HG02763 (cell line): ENCODE results near the gene C16orf87.
A peak's percentile ranks its signal among the peaks of the same experiment; 100 is the strongest.
"Not testable (repeated sequence)": the region's sequence is repeated elsewhere in the genome, so short reads cannot be mapped to it uniquely, and the experiment has no call there.

Source experiments
- ATAC-seq: cut with Tn5 transposase; IDR thresholded peaks from one replicate; pipeline ENCODE4 v1.9.1; 2021; ENCODE audit warnings: mild to moderate bottlenecking, moderate library complexity; ENCODE audit not compliant: unreplicated experiment

The C16orf87 gene

DNA sequence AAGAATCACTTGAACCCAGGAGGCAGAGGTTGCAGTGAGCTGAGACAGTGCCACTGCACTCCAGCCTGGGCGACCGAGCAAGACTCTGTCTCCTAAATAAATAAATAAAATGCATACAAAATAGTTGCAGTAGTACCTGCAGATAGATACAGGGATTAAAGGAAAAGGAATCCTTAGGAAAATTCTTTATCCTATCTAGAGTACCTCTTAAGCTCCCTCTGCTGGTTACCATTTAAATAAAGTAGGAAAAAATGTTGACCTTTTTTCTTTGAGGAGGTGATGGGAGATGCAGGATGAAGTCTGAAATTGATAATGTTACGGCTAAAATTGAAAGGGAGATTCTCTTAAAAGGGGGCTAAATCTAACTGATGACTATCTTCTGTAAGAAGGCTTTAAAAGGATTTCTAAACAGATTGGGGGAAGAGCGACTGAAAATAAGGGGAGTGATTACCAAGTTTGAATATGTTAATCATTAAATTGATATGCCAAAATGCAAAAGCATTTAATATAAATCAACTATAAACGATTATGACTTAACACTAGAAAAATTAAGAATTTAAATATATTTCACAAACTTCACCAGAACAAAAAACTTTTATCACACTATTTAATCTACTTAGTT is 29.4 kb downstream of the C16orf87 start:
- no peak for ATAC-seq

DNA sequence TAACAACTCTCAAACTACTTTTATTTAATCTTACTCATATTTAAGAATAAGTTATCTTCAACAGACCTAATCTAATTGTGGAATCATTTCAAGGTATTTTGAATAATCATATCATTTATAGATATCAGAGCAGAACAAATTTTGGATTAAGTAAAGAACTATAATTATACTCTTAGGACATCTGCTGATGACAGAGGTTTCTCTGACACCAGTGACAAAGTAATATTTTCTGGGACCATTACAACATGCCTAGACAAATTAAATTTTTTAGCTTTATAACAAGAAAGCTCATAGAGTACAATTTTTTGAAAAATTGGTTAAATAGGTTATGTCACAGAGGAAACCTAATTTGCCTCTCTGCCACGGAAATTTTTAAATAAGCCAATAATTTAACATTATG is 30.5 kb downstream of the C16orf87 start:
- ATAC-seq, result no peak

- no peak for ATAC-seq
Measured at GRCh38 chr16:46797501-46797900, 33.5 kb downstream of the C16orf87 start.

DNA sequence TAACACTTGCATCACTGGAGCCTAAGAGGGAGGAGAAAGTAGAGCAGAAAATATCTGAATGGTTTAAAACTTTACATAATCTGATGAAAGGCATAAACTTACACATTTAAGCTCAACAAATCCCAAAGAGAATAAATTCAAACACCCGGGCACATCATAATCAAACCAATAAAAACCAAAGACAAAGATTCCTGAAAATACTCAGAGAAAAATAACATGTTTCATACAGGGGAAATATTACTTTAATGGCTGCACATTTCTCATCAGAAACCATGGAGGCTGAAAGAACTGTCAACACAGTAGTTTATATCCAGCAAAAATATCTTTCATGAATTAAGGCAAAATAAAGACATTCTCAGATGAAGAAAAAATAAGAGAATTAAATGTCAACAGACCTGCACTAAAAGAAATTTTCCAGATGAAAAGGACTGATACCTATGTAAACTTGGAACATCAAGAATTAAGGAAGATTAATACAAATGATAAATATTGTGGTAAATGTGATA is 34.2 kb downstream of the C16orf87 start:
- no peak for ATAC-seq

DNA sequence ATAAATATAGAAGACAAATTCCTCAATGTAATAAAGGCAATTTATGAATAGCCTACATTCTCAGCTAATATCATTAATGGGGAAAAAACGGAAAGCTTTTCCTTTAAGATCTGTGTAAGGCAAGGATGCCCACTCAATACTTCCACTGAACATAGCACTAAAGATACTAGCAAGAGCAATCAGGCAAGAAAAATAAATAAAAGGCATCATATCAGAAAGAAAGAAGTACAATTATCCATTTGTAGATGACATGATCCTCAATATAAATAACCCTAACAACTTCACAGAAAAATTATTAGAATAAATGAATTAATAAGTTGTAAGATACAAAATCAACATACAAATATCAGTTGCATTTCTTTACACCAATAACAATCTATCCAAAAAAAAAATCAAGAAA is 37.1 kb downstream of the C16orf87 start:
- no peak for ATAC-seq

DNA sequence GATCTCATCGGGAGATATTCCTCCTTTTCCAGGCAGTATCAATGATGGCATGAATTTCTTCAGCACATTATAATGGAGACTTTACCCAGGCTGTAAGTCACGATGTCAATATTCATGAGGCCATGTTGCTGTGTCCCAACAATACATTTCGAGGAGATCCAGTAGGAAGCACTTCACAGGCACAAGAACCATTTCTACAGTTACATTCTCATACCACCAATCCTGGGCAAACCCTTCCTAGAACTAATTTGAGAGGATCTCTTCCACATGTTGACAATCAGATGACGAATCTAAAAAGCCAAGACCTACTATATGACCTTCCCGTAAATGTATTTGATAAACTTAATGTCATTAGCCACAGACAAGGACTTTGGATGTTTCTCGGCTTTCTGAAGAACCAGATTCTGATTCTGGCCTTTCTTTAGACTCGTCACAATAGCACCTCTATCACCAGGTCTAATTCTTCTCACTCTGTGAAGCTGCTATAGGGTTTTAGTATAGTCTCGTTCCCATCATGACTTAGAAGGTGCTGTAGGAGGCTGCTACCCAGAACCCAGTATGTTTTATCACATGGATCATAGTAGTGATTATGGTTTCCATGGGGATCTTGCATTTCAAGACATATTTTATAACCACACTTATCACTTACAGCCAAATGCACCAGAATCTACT is 40.2 kb downstream of the C16orf87 start:
- ATAC-seq, result no peak

DNA sequence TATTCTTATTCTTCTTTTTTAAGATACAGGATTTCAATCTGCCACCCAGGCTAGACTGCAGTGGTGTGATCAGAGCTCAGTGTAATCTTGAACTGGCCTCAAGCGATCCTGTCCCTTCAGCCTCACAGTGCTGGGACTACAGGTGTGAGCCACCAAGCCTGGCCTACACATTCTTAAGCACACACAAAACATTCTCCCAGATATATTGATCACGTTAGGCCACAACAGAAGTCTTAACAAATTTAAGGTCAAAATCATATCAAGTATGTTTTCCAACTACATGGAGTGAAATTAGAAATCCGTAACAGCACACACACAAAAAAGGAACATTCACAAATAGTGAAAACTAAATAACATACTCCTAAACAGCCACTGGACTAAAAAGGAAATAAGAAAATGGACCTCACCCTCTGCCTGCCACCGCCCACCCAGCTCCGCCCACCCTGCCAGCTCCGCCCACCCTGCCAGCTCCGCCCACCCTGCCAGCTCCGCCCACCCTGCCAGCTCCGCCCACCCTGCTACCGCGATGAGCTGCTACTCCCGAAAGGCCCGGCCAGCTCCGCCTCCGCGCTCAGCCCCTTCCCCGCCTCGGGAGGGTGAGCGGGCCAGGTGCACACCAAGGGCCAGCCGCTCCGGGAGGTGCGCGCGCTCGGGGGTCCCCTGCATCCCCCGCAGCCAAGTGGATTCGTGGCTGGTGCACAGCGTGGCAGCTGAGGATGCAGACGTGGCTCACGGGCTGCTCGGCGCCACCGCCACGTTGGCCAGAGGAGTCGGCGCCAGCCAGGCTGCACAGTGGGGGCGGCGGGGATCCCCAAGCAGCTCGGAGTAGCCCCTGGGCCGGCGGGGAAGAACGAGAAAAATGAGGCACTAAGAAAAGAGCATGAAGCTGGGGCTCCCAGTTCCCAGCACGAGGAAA is 41.2 kb downstream of the C16orf87 start:
- ATAC-seq, result peak; percentile 84

DNA sequence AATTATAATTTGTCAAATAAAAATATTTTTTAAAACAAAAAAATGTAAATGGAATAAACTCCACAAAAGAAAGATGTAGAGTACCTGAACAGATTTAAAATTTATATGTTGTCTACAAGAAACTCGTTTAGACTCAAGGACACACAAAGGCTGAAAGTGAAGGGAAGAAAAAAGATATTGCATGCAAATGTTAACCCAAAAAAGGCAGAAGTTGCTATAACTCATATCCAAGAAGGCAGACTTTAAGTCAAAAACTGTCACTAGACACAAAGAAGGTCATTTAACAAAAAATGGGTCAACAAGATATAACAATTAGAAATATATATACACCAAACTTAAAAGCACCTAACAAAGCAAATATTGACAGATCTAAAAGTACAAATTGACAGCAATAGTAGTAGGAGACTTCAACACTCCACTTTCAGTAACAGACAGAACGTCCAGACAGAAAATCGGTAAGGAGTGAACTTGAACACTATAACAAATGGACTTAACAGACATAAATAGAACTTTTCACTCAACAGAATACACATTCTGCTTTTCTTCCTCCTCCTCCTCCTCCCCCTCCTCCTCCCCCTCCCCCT is 42.0 kb downstream of the C16orf87 start:
- ATAC-seq, result no peak

- ATAC-seq, result no peak
Measured at GRCh38 chr16:46787909-46788308, 43.1 kb downstream of the C16orf87 start.

DNA sequence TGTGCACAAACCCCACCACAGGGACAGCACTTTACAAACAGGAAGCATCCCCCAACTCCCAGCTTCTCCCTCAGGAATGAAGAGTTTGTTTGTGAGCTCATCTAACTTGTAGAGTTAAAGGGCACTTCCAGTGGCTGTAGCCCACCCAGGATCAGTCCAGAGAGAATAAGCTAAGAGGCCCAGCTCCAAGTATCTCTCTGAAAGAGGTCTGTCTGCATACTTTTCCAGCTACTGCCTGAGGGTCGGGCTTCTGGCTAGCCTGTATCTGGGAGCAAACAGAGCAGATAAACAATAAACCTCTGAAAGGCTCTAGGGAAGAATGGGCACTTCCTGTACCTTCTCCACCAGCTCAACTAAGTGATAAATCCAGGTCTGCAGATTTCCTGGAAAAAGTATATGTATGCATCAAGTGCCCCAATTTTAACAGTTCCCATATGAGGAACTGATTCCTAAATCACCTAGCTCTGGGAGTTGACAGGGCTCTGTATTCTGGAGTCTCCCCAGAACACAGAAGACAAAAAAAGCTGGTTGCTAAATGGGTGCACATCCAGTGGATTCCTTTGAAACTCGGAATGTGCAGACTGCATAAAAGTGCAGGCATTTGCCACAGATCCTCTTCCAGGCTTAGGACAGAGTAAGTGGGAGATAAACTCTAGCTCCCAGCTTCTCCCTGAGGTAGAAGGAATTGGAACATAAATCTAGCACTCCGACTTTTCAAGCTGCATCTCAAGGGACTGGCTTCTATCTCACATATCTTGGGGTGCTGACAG is 45.7 kb downstream of the C16orf87 start:
- ATAC-seq, result no peak

DNA sequence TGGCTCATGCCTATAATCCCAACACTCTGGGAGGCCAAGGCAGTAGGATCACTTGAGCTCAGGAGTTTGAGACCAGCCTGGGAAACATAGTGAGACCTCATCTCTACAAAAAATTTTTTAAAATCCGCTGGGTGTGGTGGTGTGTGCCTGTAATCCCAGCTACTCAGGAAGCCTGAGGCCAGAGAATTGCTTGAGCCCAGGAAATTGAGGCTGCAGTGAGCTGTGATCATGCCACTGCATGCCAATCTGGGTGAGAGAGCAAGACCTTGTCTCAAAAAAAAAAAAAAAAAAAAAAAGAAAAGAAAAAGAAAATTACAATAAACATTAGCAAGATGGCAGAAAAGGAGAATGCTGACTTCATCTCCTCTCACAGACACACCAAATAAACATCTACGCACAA is 46.4 kb downstream of the C16orf87 start:
- not testable (repeated sequence) for ATAC-seq

- ATAC-seq, result no peak
Measured at GRCh38 chr16:46783800-46784199, 47.2 kb downstream of the C16orf87 start.

DNA sequence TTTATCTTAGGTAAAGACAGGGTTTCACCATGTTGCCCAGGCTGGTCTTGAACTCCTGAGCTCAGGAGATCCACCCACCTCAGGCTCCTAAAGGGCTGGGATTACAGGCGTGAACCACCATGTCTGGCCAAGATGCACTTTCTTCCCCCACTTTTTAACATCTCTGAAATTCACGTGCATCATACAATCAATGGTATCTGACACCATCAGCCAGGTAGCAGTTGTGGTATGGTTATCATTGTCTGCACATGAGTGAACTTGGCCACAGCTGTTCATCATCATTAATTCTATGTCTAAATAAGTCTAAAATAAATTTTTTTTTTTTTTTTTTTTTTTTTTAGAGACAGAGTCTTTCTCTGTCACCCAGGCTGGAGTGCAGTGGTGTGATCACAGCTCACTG is 48.7 kb downstream of the C16orf87 start:
- ATAC-seq, result no peak

DNA sequence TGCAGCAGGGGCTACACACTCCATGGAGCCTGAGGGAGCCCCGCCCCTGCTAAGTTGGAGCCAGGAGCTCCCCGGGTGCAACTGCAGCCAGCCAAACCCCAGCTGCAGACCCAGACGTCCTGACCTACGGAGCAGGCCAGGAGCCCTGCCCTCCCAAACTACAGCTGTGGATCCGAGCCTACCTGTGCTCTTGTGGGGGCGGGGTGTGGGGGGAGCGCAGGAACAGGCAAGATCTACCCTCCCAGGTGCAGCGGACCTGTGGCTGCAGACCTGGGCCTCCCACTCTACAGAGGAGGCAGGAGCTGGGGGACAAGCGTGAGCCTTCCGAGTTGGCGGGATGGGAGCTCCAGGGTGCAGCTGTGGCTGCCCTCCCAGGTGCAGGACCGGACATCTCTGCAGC is 53.2 kb downstream of the C16orf87 start:
- no peak for ATAC-seq

DNA sequence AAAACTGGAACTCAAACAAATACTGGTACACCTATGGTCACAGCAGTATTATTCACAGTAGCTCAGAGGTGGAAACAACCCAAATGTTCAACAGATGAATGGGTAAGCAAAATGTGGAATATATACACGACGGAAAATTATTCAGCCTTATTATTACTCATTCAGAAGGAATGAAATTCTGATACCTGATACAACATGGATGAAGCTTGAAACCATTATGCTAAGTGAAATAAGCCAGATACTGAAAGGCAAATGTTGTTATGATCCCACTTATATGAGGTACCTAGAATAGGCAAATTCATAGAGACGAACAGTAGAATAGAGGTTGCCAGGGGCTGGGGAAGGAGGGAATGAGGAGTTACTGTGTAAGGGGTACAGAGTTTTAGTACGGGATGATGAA is 55.8 kb downstream of the C16orf87 start:
- peak; percentile 9 for ATAC-seq

- ATAC-seq, result peak; percentile 80
Measured at GRCh38 chr16:46774743-46775177, 56.2 kb downstream of the C16orf87 start.

DNA sequence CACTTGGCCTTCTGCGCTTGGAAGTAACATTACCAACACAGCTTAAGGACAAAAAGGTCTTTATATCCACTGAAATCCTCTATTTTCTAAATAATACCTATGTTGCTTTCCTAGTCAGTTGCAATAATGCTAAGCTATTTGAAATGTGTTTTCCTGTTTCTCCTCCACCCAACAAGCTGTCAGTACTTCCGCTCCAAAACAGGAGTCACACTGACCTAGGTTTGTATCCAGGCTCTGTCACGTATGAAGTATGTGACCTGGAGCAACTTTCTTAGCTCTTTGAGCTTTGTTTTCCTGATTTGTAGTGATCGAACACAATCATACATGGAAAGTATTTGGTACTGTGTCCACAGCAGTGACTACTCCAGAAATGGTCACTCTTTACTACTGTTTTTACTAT is 58.5 kb downstream of the C16orf87 start:
- no peak for ATAC-seq

- ATAC-seq, result no peak
Measured at GRCh38 chr16:46768809-46769208, 62.2 kb downstream of the C16orf87 start.

GRCh38 chr16:46765050-46765449 is 65.9 kb downstream of the C16orf87 start:
- no peak for ATAC-seq

DNA sequence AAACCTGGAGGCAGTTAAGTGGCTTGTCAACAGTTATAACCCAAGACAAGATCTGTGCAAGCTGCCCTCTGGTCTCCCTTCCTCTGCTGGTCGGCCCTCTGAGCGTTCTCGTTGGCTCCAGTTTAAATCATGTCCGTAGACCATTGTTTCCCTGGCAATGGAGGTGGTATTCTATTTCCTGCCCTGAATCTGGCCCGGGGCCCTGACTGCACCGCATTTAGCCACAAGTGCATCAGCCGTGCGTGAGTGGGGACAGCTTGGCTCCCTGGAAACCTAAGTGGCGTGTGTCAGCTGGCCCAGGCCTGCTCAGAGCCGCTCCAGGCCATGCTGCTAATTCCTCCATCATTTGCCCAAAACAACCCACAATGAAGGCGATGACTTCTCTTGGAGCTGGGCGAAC is 67.8 kb downstream of the C16orf87 start:
- no peak for ATAC-seq
